Left renal pelvis (tissue), 4 donors: ENCODE data around the gene SLC15A1. TPM values are rescaled to one million over a fixed set of nuclear protein-coding genes. Genes with fewer than 3 reads are reported as not detected.

Experiments used
- polyA plus RNA-seq, 4 donors: library from polyadenylated mRNA; unstranded; fragments of 120-200 nt; gene quantifications; one replicate each; pipeline ENCODE4 v1.2.1, GENCODE V29; 2013; ENCODE audit not compliant: insufficient read length in 4 of 4

The SLC15A1 gene
- polyA plus RNA-seq, 4 donors, result 8.7 to 13.5 (median 11.3) TPM

Other genes with a start within 250 kb of the SLC15A1 start
- gene STK24, start 175.6 kb downstream of the SLC15A1 start, polyA plus RNA-seq, result 100 to 1,000 TPM in 3 of 4 donors, 10 to 100 TPM in 1; 58.0 to 134 (median 123) TPM
- 10 to 100 TPM; 56.8 to 65.5 (median 64.8) TPM for gene DOCK9, start 225.4 kb upstream of the SLC15A1 start, polyA plus RNA-seq